Measurements from ENCODE around the gene HDAC4. TPM values are rescaled to one million over a fixed set of nuclear protein-coding genes. Genes with fewer than 3 reads are reported as not detected.

The HDAC4 gene
- total RNA-seq, 1 experiment from 2014 or later = 4.5 TPM

GRCh38 chr2:239152916-239153305 lies 247.9 kb downstream of the HDAC4 start:
- in situ Hi-C loops (cut with HindIII; ENCODE audit: low sequenced_read_pairs) = no loop called here
- DNase-seq (ENCODE audit: low spot score) = no peak

- no peak for DNase-seq (ENCODE audit: low spot score)
- in situ Hi-C loops (cut with HindIII; ENCODE audit: low sequenced_read_pairs) = no loop called here
Measured at GRCh38 chr2:239152239-239152915, 248.4 kb downstream of the HDAC4 start.

GRCh38 chr2:239151201-239152131 lies 249.4 kb downstream of the HDAC4 start:
- no peak for DNase-seq (ENCODE audit: low spot score)
- in situ Hi-C loops (cut with HindIII; ENCODE audit: low sequenced_read_pairs) = no loop called here

- in situ Hi-C loops (cut with HindIII; ENCODE audit: low sequenced_read_pairs) = no loop called here
- no peak for DNase-seq (ENCODE audit: low spot score)
Measured at GRCh38 chr2:239150125-239151011, 250.5 kb downstream of the HDAC4 start.

GRCh38 chr2:239149501-239149900 lies 251.3 kb downstream of the HDAC4 start:
- DNase-seq (ENCODE audit: low spot score) = no peak
- in situ Hi-C loops (cut with HindIII; ENCODE audit: low sequenced_read_pairs) = no loop called here

- no peak for DNase-seq (ENCODE audit: low spot score)
- in situ Hi-C loops (cut with HindIII; ENCODE audit: low sequenced_read_pairs) = no loop called here
Measured at GRCh38 chr2:239148495-239149200, 252.2 kb downstream of the HDAC4 start.

GRCh38 chr2:239147376-239147775 lies 253.4 kb downstream of the HDAC4 start:
- in situ Hi-C loops (cut with HindIII; ENCODE audit: low sequenced_read_pairs) = no loop called here

GRCh38 chr2:239146741-239147181 lies 254.1 kb downstream of the HDAC4 start:
- in situ Hi-C loops (cut with HindIII; ENCODE audit: low sequenced_read_pairs) = no loop called here
- no peak for DNase-seq (ENCODE audit: low spot score)

More at GRCh38 chr2:239147376-239147775, 253.4 kb downstream of the HDAC4 start:
- DNase-seq (ENCODE audit: low spot score) = no peak

- in situ Hi-C loops (cut with HindIII; ENCODE audit: low sequenced_read_pairs) = no loop called here
Measured at GRCh38 chr2:239146011-239146641, 254.7 kb downstream of the HDAC4 start.

GRCh38 chr2:239145601-239146000 lies 255.2 kb downstream of the HDAC4 start:
- in situ Hi-C loops (cut with HindIII; ENCODE audit: low sequenced_read_pairs) = no loop called here
- no peak for DNase-seq (ENCODE audit: low spot score)

More at GRCh38 chr2:239146011-239146641, 254.7 kb downstream of the HDAC4 start:
- no peak for DNase-seq (ENCODE audit: low spot score)

GRCh38 chr2:239145106-239145505 lies 255.7 kb downstream of the HDAC4 start:
- DNase-seq (ENCODE audit: low spot score) = no peak
- in situ Hi-C loops (cut with HindIII; ENCODE audit: low sequenced_read_pairs) = no loop called here

GRCh38 chr2:239144713-239144999 lies 256.2 kb downstream of the HDAC4 start:
- DNase-seq (ENCODE audit: low spot score) = no peak
- in situ Hi-C loops (cut with HindIII; ENCODE audit: low sequenced_read_pairs) = no loop called here

GRCh38 chr2:239143858-239144712 lies 256.7 kb downstream of the HDAC4 start:
- peak; percentile 42 for DNase-seq (ENCODE audit: low spot score)
- in situ Hi-C loops (cut with HindIII; ENCODE audit: low sequenced_read_pairs) = no loop called here

GRCh38 chr2:239142806-239143205 lies 258.0 kb downstream of the HDAC4 start:
- no peak for DNase-seq (ENCODE audit: low spot score)
- in situ Hi-C loops (cut with HindIII; ENCODE audit: low sequenced_read_pairs) = no loop called here

GRCh38 chr2:239142296-239142695 lies 258.5 kb downstream of the HDAC4 start:
- in situ Hi-C loops (cut with HindIII; ENCODE audit: low sequenced_read_pairs) = no loop called here
- DNase-seq (ENCODE audit: low spot score) = no peak

GRCh38 chr2:239141021-239141760 lies 259.6 kb downstream of the HDAC4 start:
- no peak for DNase-seq (ENCODE audit: low spot score)
- in situ Hi-C loops (cut with HindIII; ENCODE audit: low sequenced_read_pairs) = no loop called here
